Sigmoid colon (tissue), 4 donors: ENCODE results near the gene ATF7IP.

ENCODE experiments used
- EP300 ChIP-seq, 4 donors: sonication (generic); formaldehyde crosslinking; IDR thresholded peaks; one replicate each; pipeline ENCODE4 v1.6.1; 2017; ENCODE audit warnings: antibody characterized with exemption in 4 of 4
- POLR2A ChIP-seq, 2 donors: fragments of 450-650 bp; IDR thresholded peaks; one replicate each; pipeline ENCODE4 v1.6.1; 2016; ENCODE audit warnings: antibody characterized with exemption in 2 of 2, mild to moderate bottlenecking in 2 of 2, moderate library complexity in 2 of 2
- POLR2AphosphoS5 ChIP-seq, 4 donors: sonication (generic); formaldehyde crosslinking; IDR thresholded peaks; one replicate each; pipeline ENCODE4 v1.6.1; 2017; ENCODE audit warnings: antibody characterized with exemption in 4 of 4
- TF ChIP-seq, protein P1 (sequence below), 4 experiments: fragments of 450-650 bp in 3 of 4; fragments of 200-600 bp in 1 of 4; IDR thresholded peaks; one replicate each; pipeline ENCODE4 v1.5.1; 2016 to 2019; ENCODE audit warnings: antibody characterized with exemption in 4 of 4, mild to moderate bottlenecking in 3 of 4, moderate library complexity in 2 of 4

DNA sequence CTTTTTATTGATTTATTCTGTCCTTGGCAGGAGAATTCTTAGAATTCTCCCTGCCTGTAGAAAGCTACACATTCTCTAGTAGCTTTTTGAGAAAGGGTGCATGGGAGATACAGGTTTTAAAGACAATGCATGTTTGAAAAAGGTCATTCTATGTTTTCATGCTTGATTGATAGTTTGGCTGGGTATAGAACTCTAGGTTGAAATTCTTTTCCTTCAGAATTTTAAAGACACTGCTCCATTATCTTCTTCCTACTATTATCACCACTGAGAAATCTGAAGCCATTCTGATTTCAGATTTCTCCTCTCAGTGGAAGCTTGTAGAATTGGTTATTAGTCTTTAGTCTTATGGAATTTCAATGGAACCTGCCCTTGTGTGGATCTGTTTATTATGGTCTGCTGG lies 14.0 kb downstream of the ATF7IP start:
- TF ChIP-seq, protein P1, sequence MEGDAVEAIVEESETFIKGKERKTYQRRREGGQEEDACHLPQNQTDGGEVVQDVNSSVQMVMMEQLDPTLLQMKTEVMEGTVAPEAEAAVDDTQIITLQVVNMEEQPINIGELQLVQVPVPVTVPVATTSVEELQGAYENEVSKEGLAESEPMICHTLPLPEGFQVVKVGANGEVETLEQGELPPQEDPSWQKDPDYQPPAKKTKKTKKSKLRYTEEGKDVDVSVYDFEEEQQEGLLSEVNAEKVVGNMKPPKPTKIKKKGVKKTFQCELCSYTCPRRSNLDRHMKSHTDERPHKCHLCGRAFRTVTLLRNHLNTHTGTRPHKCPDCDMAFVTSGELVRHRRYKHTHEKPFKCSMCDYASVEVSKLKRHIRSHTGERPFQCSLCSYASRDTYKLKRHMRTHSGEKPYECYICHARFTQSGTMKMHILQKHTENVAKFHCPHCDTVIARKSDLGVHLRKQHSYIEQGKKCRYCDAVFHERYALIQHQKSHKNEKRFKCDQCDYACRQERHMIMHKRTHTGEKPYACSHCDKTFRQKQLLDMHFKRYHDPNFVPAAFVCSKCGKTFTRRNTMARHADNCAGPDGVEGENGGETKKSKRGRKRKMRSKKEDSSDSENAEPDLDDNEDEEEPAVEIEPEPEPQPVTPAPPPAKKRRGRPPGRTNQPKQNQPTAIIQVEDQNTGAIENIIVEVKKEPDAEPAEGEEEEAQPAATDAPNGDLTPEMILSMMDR (IDR thresholded peaks at IDR 0.05), result no peak
- TF ChIP-seq POLR2AphosphoS5 (IDR thresholded peaks at IDR 0.05), result no peak
- TF ChIP-seq EP300 (IDR thresholded peaks at IDR 0.05), result no peak
- no peak for TF ChIP-seq POLR2A (IDR thresholded peaks at IDR 0.05)
